Measurements from ENCODE around the gene LZTS2. TPM values are rescaled to one million over a fixed set of nuclear protein-coding genes. Genes with fewer than 3 reads are reported as not detected.
A peak's percentile ranks its signal among the peaks of the same experiment; 100 is the strongest.

Gene LZTS2
- total RNA-seq, 1 experiment from 2014 or later, result 69.1 TPM

- Histone ChIP-seq H3K4ac (ENCODE audit: low read depth, low read length) (no peak overlapping the region), H3K4me1 (ENCODE audit: insufficient read depth, low read length) (peaks cover 7% of the 10 kb centered on the region; the same call in 1 of the 2 replicates), H3T11ph (ENCODE audit: low read length) (no peak overlapping the region), H3K27ac (ENCODE audit: insufficient read length, low read depth, low read length) (no peak overlapping the region), H2AK5ac (ENCODE audit: insufficient read length, low read length) (no peak overlapping the region), H2BK15ac (ENCODE audit: low read depth, low read length) (no peak overlapping the region), H3K27me3 (ENCODE audit: insufficient read depth, low read length) (peaks cover 55% of the 10 kb centered on the region), H4K91ac (ENCODE audit: insufficient read length, low read depth, low read length) (no peak overlapping the region), H3K79me2 (ENCODE audit: insufficient read depth, low read length) (no peaks in the 10 kb centered on the region), H2BK5ac (ENCODE audit: insufficient read length, low read length) (no peak overlapping the region), H3K23ac (ENCODE audit: insufficient read length, low read depth, low read length) (no peak overlapping the region), H3K14ac (ENCODE audit: insufficient read depth, low read length) (no peak overlapping the region; the same call in 1 of the 2 replicates), H3K9me3 (ENCODE audit: control insufficient read depth, low read depth, low read length) (no peaks in the 10 kb centered on the region), H4K20me1 (ENCODE audit: control insufficient read depth, insufficient read depth, insufficient read length) (peaks cover 5% of the 10 kb centered on the region), H3K4me2 (ENCODE audit: insufficient read depth, insufficient read length, low read length) (peak overlapping the region; percentile 61), H4K5ac (ENCODE audit: insufficient read length, low read depth, low read length) (no peak overlapping the region), H2AFZ (ENCODE audit: low read length) (no peak overlapping the region), H3K9ac (ENCODE audit: extremely low read depth, insufficient read length, low read length) (no peak overlapping the region), H4K8ac (replicated peaks; ENCODE audit: insufficient read length, low read depth, low read length) (no peak overlapping the region), H3K56ac (ENCODE audit: insufficient read length, low read depth, low read length) (no peak overlapping the region), H3K23me2 (ENCODE audit: insufficient read length, low read depth, low read length, poor library complexity, severe bottlenecking) (peaks cover 15% of the 10 kb centered on the region), H3K79me1 (ENCODE audit: insufficient read depth, low read depth, low read length, poor library complexity, severe bottlenecking) (no peaks in the 10 kb centered on the region), H2BK12ac (ENCODE audit: insufficient read length, low read depth, low read length) (no peak overlapping the region), H2BK120ac (ENCODE audit: low read depth, low read length, poor library complexity, severe bottlenecking) (no peak overlapping the region), H3K18ac (ENCODE audit: insufficient read length, low read depth, low read length) (no peak overlapping the region), H2BK20ac (ENCODE audit: low read depth, low read length, poor library complexity, severe bottlenecking) (no peak overlapping the region)
- Mint-ChIP-seq H3K36me3 (ENCODE audit: insufficient read depth in 1 of 3, low read depth in 3 of 3) (peaks cover 0 to 3% (median 0%) of the 10 kb centered on the region in 3 experiments; a peak in 2 of 7 replicates), H3K27me3 (ENCODE audit: low read depth) (peaks cover 82% of the 10 kb centered on the region), H3K27ac (no peak overlapping the region), H3K9me3 (peaks cover 0 to 3% of the 10 kb centered on the region in 2 experiments; a peak in 1 of 5 replicates), H3K4me1 (peaks cover 43 to 49% of the 10 kb centered on the region in 2 experiments), H3K4me3 (peak overlapping the region; percentile 51 to 74)
- DNase-seq, result peak; percentile 77
- no CpG with 5 or more reads among the region's 62 CpGs for WGBS (ENCODE audit: extremely low coverage, insufficient read length, low lambda C conversion rate)
- TF ChIP-seq CTCF (conservative IDR thresholded peaks at IDR 0.05), result peak; percentile 60
Observed at GRCh38 chr10:101047961-101048892, 48.6 kb downstream of the LZTS2 start.
